ENCODE measurements around the gene PGLYRP4. TPM values are rescaled to one million over a fixed set of nuclear protein-coding genes. Genes with fewer than 3 reads are reported as not detected.

PGLYRP4 gene
- total RNA-seq, 1 experiment from 2014 or later: not detected

- POLR2A ChIA-PET: no interaction called here
- H3K4me3 Mint-ChIP-seq: no peak overlapping the region
- peaks cover 5% of the 10 kb centered on the region; the same call in 1 of the 2 replicates for H3K27me3 Mint-ChIP-seq (ENCODE audit: low read depth)
- DNase-seq (ENCODE audit: low spot score) (no peak), ATAC-seq (no peak)
- H3K36me3 Mint-ChIP-seq: no peaks in the 10 kb centered on the region
- H3K4me1 Mint-ChIP-seq: peaks cover 9% of the 10 kb centered on the region; the same call in 1 of the 2 replicates
- no peaks in the 10 kb centered on the region for H3K9me3 Mint-ChIP-seq
- H3K27ac Mint-ChIP-seq: no peak overlapping the region
- TF ChIP-seq GABPB1 (CRISPR knock-in tag; IDR thresholded peaks at IDR 0.05) (no peak), SMAD3 (CRISPR knock-in tag; IDR thresholded peaks at IDR 0.05; ENCODE audit: borderline replicate concordance) (no peak), JUN (CRISPR knock-in tag; IDR thresholded peaks at IDR 0.05) (no peak), SP1 (CRISPR knock-in tag; conservative IDR thresholded peaks at IDR 0.05) (no peak)
- CTCF ChIA-PET: no interaction called here
Observed at GRCh38 chr1:153341431-153341934, 7.2 kb downstream of the PGLYRP4 start.

- Mint-ChIP-seq H3K4me1 (peaks cover 9% of the 10 kb centered on the region; the same call in 1 of the 2 replicates), H3K4me3 (no peak overlapping the region), H3K27me3 (ENCODE audit: low read depth) (peaks cover 5% of the 10 kb centered on the region; the same call in 1 of the 2 replicates), H3K27ac (no peak overlapping the region), H3K9me3 (no peaks in the 10 kb centered on the region), H3K36me3 (no peaks in the 10 kb centered on the region)
- DNase-seq (ENCODE audit: low spot score) (no peak), ATAC-seq (no peak)
- CTCF ChIA-PET: no interaction called here
- POLR2A ChIA-PET: no interaction called here
- no peak for TF ChIP-seq AFF4 (CRISPR knock-in tag; IDR thresholded peaks at IDR 0.05; ENCODE audit: borderline replicate concordance)
- TF ChIP-seq JUN (CRISPR knock-in tag; IDR thresholded peaks at IDR 0.05): no peak
Observed at GRCh38 chr1:153340356-153340755, 8.3 kb downstream of the PGLYRP4 start.

GRCh38 chr1:153339802-153340201 is 8.8 kb downstream of the PGLYRP4 start:
- POLR2A ChIA-PET: no interaction called here
- no peak for TF ChIP-seq NR1H2 (CRISPR knock-in tag; IDR thresholded peaks at IDR 0.05)
- no peak for TF ChIP-seq RELA (CRISPR knock-in tag; IDR thresholded peaks at IDR 0.05; ENCODE audit: borderline replicate concordance)
- TF ChIP-seq HMGXB4 (CRISPR knock-in tag; IDR thresholded peaks at IDR 0.05): no peak
- no peak for TF ChIP-seq E2F4 (CRISPR knock-in tag; IDR thresholded peaks at IDR 0.05; ENCODE audit: borderline replicate concordance, low read depth)
- TF ChIP-seq USF1 (CRISPR knock-in tag; IDR thresholded peaks at IDR 0.05): no peak
- Mint-ChIP-seq H3K9me3 (no peaks in the 10 kb centered on the region), H3K4me1 (peaks cover 9% of the 10 kb centered on the region; the same call in 1 of the 2 replicates), H3K36me3 (no peaks in the 10 kb centered on the region), H3K4me3 (no peak overlapping the region), H3K27ac (no peak overlapping the region), H3K27me3 (ENCODE audit: low read depth) (peaks cover 5% of the 10 kb centered on the region; the same call in 1 of the 2 replicates)
- DNase-seq (ENCODE audit: low spot score) (no peak), ATAC-seq (no peak)
- CTCF ChIA-PET: no interaction called here
